Upper lobe of left lung (tissue), 6 donors: Measurements from ENCODE around the gene TIGD3. TPM values are rescaled to one million over a fixed set of nuclear protein-coding genes. Genes with fewer than 3 reads are reported as not detected.

Source experiments
- ATAC-seq, 2 donors: fragments of 200-7000 bp; cut with Tn5 transposase; one replicate each; pipeline ENCODE4 v1.9.1; 2022; ENCODE audit warnings: mild to moderate bottlenecking in 2 of 2, moderate library complexity in 2 of 2; ENCODE audit not compliant: low FRiP score in 2 of 2
- DNase-seq, 2 donors: peaks; one replicate each; pipeline ENCODE4 v3.0.0-alpha.2; 2019 to 2020
- H3K27ac ChIP-seq, 4 donors: fragments of 200-600 bp; sonication (generic); one replicate each; pipeline ENCODE4 v1.5.1; 2016 to 2019
- H3K27me3 ChIP-seq, 4 donors: fragments of 200-600 bp; sonication (generic); one replicate each; pipeline ENCODE4 v1.5.1; 2017 to 2019
- H3K36me3 ChIP-seq, 4 donors: fragments of 200-600 bp; sonication (generic); one replicate each; pipeline ENCODE4 v1.5.1; 2016 to 2019
- H3K4me1 ChIP-seq, 4 donors: fragments of 200-600 bp; sonication (generic); one replicate each; pipeline ENCODE4 v1.5.1; 2018 to 2019
- H3K4me3 ChIP-seq, 4 donors: fragments of 200-600 bp; sonication (generic); one replicate each; pipeline ENCODE4 v1.5.1; 2017 to 2019; ENCODE audit warnings: mild to moderate bottlenecking in 2 of 4, moderate library complexity in 1 of 4
- H3K9me3 ChIP-seq, 4 donors: fragments of 200-600 bp; sonication (generic); one replicate each; pipeline ENCODE4 v1.5.1; 2018 to 2019
- CTCF ChIP-seq, 6 experiments: fragments of 450-650 bp in 4 of 6; fragments of 200-600 bp in 2 of 6; sonication (generic) in 2 of 6; IDR thresholded peaks; one replicate each; pipeline ENCODE4 v1.5.1; 2016 to 2019; ENCODE audit warnings: antibody characterized with exemption in 6 of 6
- EP300 ChIP-seq, 4 donors: sonication (generic); formaldehyde crosslinking; IDR thresholded peaks; one replicate each; pipeline ENCODE4 v1.5.1; 2017; ENCODE audit warnings: antibody characterized with exemption in 4 of 4, control low read depth in 2 of 4
- POLR2A ChIP-seq, 4 donors: fragments of 450-650 bp; IDR thresholded peaks; one replicate each; pipeline ENCODE4 v1.5.1; 2016 to 2017; ENCODE audit warnings: antibody characterized with exemption in 4 of 4, mild to moderate bottlenecking in 2 of 4
- POLR2AphosphoS5 ChIP-seq, 2 donors: sonication (generic); formaldehyde crosslinking; IDR thresholded peaks; one replicate each; pipeline ENCODE4 v1.5.1; 2017; ENCODE audit warnings: antibody characterized with exemption in 2 of 2
- WGBS, 2 donors: methylation state at CpG; one replicate each; pipeline ENCODE4 v1.1.5; 2017 to 2018; 5-methylcytosine and 5-hydroxymethylcytosine counted together
- total RNA-seq, 6 donors: library from RNA; depleted of rRNA in 4 of 6; stranded (reverse); fragments of >200 nt in 4 of 6; gene quantifications; one replicate each; pipeline versions ENCODE4 v1.1.0 to v1.2.1, GENCODE V29; 2016 to 2021
- donor health status: DM: no; HTN: no; CAD: no; lungs with moderate emphysema.
- donor health status: DM: no; HTN: yes; CAD: no; lungs with severe emphysema.

Gene TIGD3
- total RNA-seq, 6 donors from 2014 or later = 0.15 to 0.51 (median 0.35) TPM; not detected in 2

GRCh38 chr11:65399845-65400244, 45.3 kb downstream of the TIGD3 start:
- no peaks in the 10 kb centered on the region for H3K9me3 ChIP-seq
- no peaks in the 10 kb centered on the region for H3K27me3 ChIP-seq
- DNase-seq (peak in 1 of 2 donors; percentile 64), ATAC-seq (no peak)
- no peak overlapping the region for H3K4me3 ChIP-seq
- no peak for TF ChIP-seq POLR2A (IDR thresholded peaks at IDR 0.05)
- no peak for TF ChIP-seq CTCF (IDR thresholded peaks at IDR 0.05)
- TF ChIP-seq POLR2AphosphoS5 (IDR thresholded peaks at IDR 0.05) = no peak
- no peak for TF ChIP-seq EP300 (IDR thresholded peaks at IDR 0.05)
- H3K36me3 ChIP-seq = peaks cover 26 to 98% (median 78%) of the 10 kb centered on the region in 4 donors
- no peak overlapping the region for H3K27ac ChIP-seq
- peaks cover 0 to 9% (median 4%) of the 10 kb centered on the region in 4 donors for H3K4me1 ChIP-seq
- 97% methylated on average over 10 of the region's 10 CpGs; no CpG with 5 or more reads in 1 of the 2 donors for WGBS, 2 donors

GRCh38 chr11:65400307-65401072, 45.9 kb downstream of the TIGD3 start:
- Histone ChIP-seq H3K36me3 (peaks cover 32 to 98% (median 80%) of the 10 kb centered on the region in 4 donors), H3K27me3 (no peaks in the 10 kb centered on the region), H3K9me3 (no peaks in the 10 kb centered on the region), H3K4me3 (no peak overlapping the region), H3K27ac (no peak overlapping the region), H3K4me1 (peaks cover 0 to 9% (median 4%) of the 10 kb centered on the region in 4 donors)
- no peak for TF ChIP-seq EP300 (IDR thresholded peaks at IDR 0.05)
- no peak for TF ChIP-seq POLR2AphosphoS5 (IDR thresholded peaks at IDR 0.05)
- no peak for TF ChIP-seq POLR2A (IDR thresholded peaks at IDR 0.05)
- TF ChIP-seq CTCF (IDR thresholded peaks at IDR 0.05) = no peak
- ATAC-seq (no peak), DNase-seq (peak in 1 of 2 donors; percentile 62)
- WGBS, 2 donors = 86 to 89% methylated on average over 4 to 14 of the region's 17 CpGs

DNA sequence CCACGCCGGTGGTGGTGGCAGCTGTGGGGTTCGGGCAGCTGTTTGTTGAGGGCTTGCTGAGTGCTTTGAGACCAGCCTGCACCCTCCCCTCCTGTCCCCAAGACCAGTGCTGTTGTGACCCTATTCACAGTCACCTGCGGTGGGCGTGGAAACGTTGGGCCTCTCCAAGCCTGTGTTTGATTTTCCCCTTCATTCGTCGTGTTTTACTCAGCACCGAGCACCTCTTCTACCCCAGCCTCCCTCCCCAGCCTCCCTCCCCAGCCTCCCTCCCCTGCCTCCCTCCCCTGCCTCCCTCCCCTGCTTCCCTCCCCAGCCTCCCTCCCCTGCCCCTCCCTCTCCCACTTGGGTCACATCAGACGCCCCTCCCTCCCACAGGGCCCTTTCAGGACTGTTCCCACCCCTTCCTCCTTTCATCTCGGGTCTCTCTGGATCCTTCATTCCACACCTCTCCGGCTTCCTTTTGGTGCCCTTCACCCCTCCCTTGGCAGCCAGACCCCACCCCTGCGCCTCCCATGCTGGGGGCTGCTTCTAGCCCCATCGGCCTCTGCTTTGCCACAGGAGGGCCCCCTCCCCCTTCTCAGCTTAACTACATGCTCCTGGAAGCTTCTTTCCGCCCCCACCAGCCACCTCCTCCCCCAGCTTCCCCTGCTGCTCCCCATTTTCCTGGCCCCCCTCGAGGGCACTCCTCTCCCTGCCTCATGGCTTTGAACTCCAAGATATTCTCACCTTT, 46.7 kb downstream of the TIGD3 start:
- Histone ChIP-seq H3K27ac (no peak overlapping the region), H3K36me3 (peaks cover 32 to 98% (median 78%) of the 10 kb centered on the region in 4 donors)
- ATAC-seq = no peak

DNA sequence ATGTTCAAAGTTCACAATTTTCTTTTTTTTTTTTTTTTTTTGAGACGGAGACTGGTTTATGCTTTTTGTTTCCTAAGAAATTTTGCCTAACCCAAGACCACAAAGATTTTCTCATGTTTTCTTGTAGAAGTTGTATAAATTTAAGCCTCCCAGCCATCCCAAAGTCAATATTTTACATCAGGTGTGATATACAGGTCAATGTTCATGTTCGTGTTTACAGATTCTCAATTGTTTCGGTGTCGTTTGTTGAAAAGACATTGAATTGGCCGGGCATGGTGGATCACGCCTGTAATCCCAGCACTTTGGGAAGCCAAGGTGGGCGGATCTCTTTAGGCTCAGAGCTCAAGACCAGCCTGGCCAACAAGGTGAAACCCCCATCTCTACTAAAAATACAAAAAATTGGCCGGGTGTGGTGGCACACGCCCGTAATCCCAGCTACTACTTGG, 47.3 kb downstream of the TIGD3 start:
- peaks cover 32 to 98% (median 78%) of the 10 kb centered on the region in 4 donors for H3K36me3 ChIP-seq
- TF ChIP-seq CTCF (IDR thresholded peaks at IDR 0.05) (no peak), POLR2A (IDR thresholded peaks at IDR 0.05) (no peak), POLR2AphosphoS5 (IDR thresholded peaks at IDR 0.05) (no peak), EP300 (IDR thresholded peaks at IDR 0.05) (no peak)
- no peak for DNase-seq
- no peak overlapping the region for H3K27ac ChIP-seq
- no peak overlapping the region for H3K4me3 ChIP-seq
- no peak for ATAC-seq
- no peaks in the 10 kb centered on the region for H3K9me3 ChIP-seq
- 85% methylated on average over 10 of the region's 10 CpGs for WGBS, 2 donors
- H3K4me1 ChIP-seq = peaks cover 0 to 9% (median 4%) of the 10 kb centered on the region in 4 donors
- no peaks in the 10 kb centered on the region for H3K27me3 ChIP-seq

More for the DNA sequence above, 46.7 kb downstream of the TIGD3 start:
- DNase-seq = no peak
- Histone ChIP-seq H3K4me3 (no peak overlapping the region), H3K9me3 (no peaks in the 10 kb centered on the region), H3K4me1 (peaks cover 0 to 9% (median 4%) of the 10 kb centered on the region in 4 donors), H3K27me3 (no peaks in the 10 kb centered on the region)
- TF ChIP-seq POLR2A (IDR thresholded peaks at IDR 0.05) (no peak), CTCF (IDR thresholded peaks at IDR 0.05) (no peak), POLR2AphosphoS5 (IDR thresholded peaks at IDR 0.05) (no peak), EP300 (IDR thresholded peaks at IDR 0.05) (no peak)
- 77 to 82% methylated on average over 12 to 16 of the region's 16 CpGs for WGBS, 2 donors
